Stimulated activated naive CD8-positive, alpha-beta T cell treated with anti-CD3 and anti-CD28 coated beads, Interleukin-15, Interleukin-2, amounts not matched to agents 100 U/mL and 50 U/mL, for 24 hours (primary cell): ENCODE results near the gene PCNT.

Experiments
- ATAC-seq: fragments of 150-1000 bp; cut with Tn5 transposase; one replicate; pipeline ENCODE4 v1.10.0; 2021
- DNase-seq: peaks from one replicate; pipeline ENCODE4 v3.0.0; 2021

Gene PCNT

GRCh38 chr21:46482846-46483231 lies 158.9 kb downstream of the PCNT start:
- ATAC-seq (no peak), DNase-seq (no peak)

DNA sequence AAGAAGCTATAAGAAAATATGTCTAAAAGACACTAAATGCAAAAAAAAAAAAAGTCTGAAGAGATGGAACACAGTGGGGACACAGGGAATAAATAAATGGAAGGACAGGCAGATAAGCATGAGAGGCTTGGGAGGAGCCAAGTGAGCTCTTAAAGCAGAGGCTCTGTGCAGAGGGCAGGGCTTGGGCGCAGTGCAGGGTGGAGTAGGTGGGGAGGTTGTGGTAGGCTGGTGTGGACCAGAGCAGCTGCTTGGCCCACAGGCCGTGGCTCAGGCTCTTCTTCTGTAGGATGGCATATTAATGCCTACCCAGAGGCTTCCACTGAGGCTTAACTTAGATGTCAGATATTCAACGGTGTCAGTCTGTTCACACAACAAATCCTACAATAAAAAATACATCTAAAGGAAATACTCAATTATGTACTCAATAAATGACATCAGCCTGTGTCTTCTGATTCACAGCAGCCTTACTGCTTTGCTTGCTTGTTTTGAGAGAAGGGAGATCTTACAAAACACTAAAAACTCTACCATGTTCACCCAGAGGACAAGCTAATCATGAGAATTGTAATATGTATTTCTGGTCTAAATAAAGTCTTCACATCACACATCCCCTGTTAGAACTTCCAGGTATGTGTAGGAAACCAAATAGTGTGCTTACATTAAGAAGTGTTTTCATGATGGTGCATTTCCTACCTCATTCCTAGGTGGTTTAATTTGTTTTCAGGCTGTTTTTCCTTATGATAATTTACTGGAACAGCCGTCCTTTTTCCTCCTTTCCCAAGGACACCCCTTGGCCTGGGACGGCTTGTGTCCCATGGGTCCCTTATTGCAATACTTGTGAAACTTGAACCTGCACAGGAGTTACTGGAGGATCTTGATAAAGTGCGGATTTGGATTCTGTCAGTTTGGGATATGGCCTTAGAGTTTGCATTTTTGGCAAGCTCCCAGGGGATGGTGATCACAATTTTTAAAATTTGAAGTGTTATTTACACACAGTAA lies 159.6 kb downstream of the PCNT start:
- ATAC-seq (peak; percentile 46), DNase-seq (no peak)

- DNase-seq (no peak), ATAC-seq (no peak)
These were observed 162.6 kb downstream of the PCNT start for GRCh38 chr21:46486481-46487126.

DNA sequence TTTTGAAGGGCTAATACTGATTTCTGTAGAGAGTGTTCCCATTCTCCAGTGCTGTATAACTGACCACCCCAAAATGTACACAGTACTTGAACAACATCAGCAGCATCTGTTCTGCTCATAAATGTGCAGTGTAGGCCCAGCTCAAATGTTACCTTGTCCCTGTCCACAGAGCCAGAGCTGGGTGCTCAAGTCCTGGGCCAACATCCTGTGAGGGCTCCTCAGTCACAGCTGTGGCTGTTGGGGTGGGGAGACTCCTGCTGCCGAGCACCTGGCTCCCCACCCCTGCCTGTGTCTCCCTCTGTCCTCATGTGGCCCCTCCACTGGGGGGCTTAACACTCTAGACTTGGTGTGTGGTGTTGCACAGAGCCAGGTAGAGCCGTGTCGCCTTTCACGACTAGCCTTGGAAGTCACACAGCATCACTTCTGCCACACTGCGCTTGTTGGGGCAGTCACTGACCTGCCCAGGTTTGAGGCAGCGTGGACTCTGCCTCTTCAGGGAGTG lies 165.3 kb downstream of the PCNT start:
- DNase-seq (no peak), ATAC-seq (no peak)

GRCh38 chr21:46489800-46490199 lies 165.8 kb downstream of the PCNT start:
- DNase-seq (no peak), ATAC-seq (no peak)

GRCh38 chr21:46491553-46491952 lies 167.6 kb downstream of the PCNT start:
- DNase-seq: no peak
- no peak for ATAC-seq

GRCh38 chr21:46492851-46493250 lies 168.9 kb downstream of the PCNT start:
- ATAC-seq: no peak
- no peak for DNase-seq

DNA sequence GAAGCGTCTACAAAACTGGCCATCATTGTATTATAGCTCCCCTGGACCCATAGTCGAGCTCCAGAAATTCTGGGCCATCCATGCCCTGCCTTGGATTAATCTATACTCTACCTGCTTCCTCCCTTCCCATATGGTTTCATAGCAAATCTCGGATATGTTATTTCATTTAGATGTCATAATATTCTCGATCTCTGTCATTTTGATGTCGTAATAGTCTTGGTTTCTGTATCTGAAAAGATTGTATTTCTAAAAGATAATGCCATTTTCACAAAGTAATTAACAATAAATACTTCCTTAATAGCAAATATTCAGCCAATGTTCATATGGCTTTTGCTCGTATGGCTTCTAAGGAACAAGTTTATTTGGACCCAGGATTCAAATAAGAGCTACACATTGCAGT lies 169.9 kb downstream of the PCNT start:
- ATAC-seq (no peak), DNase-seq (no peak)
